Loucy (cell line): ENCODE measurements around the gene LASP1.
"Not testable (repeated sequence)": the region's sequence is repeated elsewhere in the genome, so short reads cannot be mapped to it uniquely, and the experiment has no call there.

ENCODE experiments used
- H2AFZ ChIP-seq: fragments of 200-600 bp; sonication (generic); 2 replicates; pipeline ENCODE4 v1.6.0; 2016; ENCODE audit warnings: antibody characterized with exemption, mild to moderate bottlenecking, low read length, moderate library complexity
- H3F3A ChIP-seq: fragments of 200-600 bp; 2 replicates; pipeline ENCODE4 v1.6.0; 2016; ENCODE audit warnings: antibody characterized with exemption, low read depth, mild to moderate bottlenecking
- H3K27me3 ChIP-seq: fragments of 200-600 bp; sonication (generic); 2 replicates; pipeline ENCODE4 v1.6.1; 2014; ENCODE audit warnings: low read length, mild to moderate bottlenecking; ENCODE audit not compliant: insufficient read depth, poor library complexity, severe bottlenecking
- H3K36me3 ChIP-seq: fragments of 200-600 bp; sonication (generic); 2 replicates; pipeline ENCODE4 v1.6.1; 2016; ENCODE audit warnings: low read length; ENCODE audit not compliant: insufficient read depth
- H3K4me1 ChIP-seq: fragments of 200-600 bp; sonication (generic); 2 replicates; pipeline ENCODE4 v1.5.1; 2014; ENCODE audit warnings: low read length, mild to moderate bottlenecking; ENCODE audit not compliant: insufficient read depth, poor library complexity, severe bottlenecking
- H3K4me2 ChIP-seq: fragments of 200-600 bp; sonication (generic); 2 replicates; pipeline ENCODE4 v1.6.0; 2014; ENCODE audit warnings: antibody characterized with exemption, low read length, low read depth, mild to moderate bottlenecking; ENCODE audit not compliant: poor library complexity, severe bottlenecking
- H3K4me3 ChIP-seq: fragments of 200-600 bp; sonication (generic); 2 replicates; pipeline ENCODE4 v1.5.1; 2014; ENCODE audit warnings: low read length, mild to moderate bottlenecking, mixed read lengths; ENCODE audit not compliant: poor library complexity, severe bottlenecking
- H3K79me2 ChIP-seq: fragments of 200-600 bp; sonication (generic); 2 replicates; pipeline ENCODE4 v1.6.1; 2014; ENCODE audit warnings: low read length; ENCODE audit not compliant: insufficient read depth
- H3K9ac ChIP-seq: fragments of 200-600 bp; sonication (generic); 2 replicates; pipeline ENCODE4 v1.6.0; 2014; ENCODE audit warnings: mild to moderate bottlenecking, low read depth, low read length, moderate library complexity; ENCODE audit not compliant: poor library complexity, severe bottlenecking
- H3K9me2 ChIP-seq: fragments of 200-600 bp; sonication (generic); replicated peaks from 2 replicates; pipeline ENCODE4 v1.6.1; 2016; ENCODE audit warnings: low read depth, low read length, mixed read lengths
- H3K9me3 ChIP-seq: fragments of 200-600 bp; sonication (generic); 2 replicates; pipeline ENCODE4 v1.6.1; 2014; ENCODE audit warnings: mild to moderate bottlenecking, antibody characterized with exemption, low read length, low read depth; ENCODE audit not compliant: insufficient read depth
- H4K20me1 ChIP-seq: fragments of 200-600 bp; sonication (generic); 2 replicates; pipeline ENCODE4 v1.6.0; 2014; ENCODE audit warnings: antibody characterized with exemption, low read length, mild to moderate bottlenecking; ENCODE audit not compliant: insufficient read depth, poor library complexity, severe bottlenecking
- EZH2phosphoT487 ChIP-seq: fragments of 200-600 bp; IDR thresholded peaks from 2 replicates; pipeline ENCODE4 v1.6.1; 2018; ENCODE audit warnings: antibody characterized with exemption, mild to moderate bottlenecking, moderate library complexity, borderline replicate concordance
- TF ChIP-seq, protein P1 (sequence below): fragments of 200-600 bp; sonication (generic); conservative IDR thresholded peaks from 2 replicates; pipeline ENCODE4 v1.5.1; 2014; ENCODE audit warnings: mild to moderate bottlenecking, antibody characterized with exemption, low read length

The LASP1 gene

DNA sequence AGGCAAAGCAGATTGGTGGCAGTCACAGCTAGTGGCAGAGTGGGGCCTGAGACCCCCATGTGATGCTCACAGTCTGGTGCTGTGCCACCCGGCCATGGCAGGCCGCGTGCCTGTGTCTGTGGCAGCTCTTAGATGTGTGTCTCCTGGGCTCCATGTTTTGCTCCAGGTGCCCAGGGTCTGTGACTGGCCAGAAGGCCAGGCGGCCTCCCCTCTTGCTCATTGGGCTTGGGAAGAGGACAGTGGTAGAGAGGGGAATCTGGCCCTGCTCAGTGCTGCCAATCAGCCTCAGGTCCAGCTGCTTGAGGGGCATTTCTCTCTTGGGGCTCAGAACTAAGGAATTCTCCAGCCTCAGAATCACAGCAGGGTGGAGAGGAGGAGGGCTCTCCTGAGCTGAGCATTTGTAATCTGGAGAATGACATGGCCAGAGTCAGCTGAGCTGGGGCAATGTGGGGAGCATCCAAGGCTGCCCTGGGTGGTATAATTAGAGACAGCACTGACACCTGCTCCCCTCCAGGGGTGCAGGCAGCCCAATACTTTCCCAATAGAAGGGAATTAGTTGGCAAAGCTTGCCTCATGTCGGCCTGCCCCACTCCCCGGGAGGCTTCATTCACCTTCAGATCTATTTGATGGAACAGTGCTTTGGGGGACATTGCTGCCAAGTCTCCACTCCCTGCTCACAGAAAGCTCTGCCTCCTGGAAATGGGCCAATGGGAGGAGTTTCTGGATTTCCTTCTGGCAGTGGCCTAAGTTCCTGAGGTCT is 52.9 kb downstream of the LASP1 start:
- H4K20me1 ChIP-seq, result no peaks in the 10 kb centered on the region
- peaks cover 35% of the 10 kb centered on the region; the same call in 1 of the 2 replicates for H3K36me3 ChIP-seq
- H3F3A ChIP-seq, result no peaks in the 10 kb centered on the region
- H3K9ac ChIP-seq, result no peak overlapping the region
- TF ChIP-seq, protein P1, sequence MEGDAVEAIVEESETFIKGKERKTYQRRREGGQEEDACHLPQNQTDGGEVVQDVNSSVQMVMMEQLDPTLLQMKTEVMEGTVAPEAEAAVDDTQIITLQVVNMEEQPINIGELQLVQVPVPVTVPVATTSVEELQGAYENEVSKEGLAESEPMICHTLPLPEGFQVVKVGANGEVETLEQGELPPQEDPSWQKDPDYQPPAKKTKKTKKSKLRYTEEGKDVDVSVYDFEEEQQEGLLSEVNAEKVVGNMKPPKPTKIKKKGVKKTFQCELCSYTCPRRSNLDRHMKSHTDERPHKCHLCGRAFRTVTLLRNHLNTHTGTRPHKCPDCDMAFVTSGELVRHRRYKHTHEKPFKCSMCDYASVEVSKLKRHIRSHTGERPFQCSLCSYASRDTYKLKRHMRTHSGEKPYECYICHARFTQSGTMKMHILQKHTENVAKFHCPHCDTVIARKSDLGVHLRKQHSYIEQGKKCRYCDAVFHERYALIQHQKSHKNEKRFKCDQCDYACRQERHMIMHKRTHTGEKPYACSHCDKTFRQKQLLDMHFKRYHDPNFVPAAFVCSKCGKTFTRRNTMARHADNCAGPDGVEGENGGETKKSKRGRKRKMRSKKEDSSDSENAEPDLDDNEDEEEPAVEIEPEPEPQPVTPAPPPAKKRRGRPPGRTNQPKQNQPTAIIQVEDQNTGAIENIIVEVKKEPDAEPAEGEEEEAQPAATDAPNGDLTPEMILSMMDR, result no peak
- TF ChIP-seq EZH2phosphoT487, result no peak
- H2AFZ ChIP-seq, result no peak overlapping the region
- H3K9me3 ChIP-seq, result no peaks in the 10 kb centered on the region
- no peak overlapping the region for H3K4me3 ChIP-seq
- no peaks in the 10 kb centered on the region for H3K27me3 ChIP-seq
- H3K4me1 ChIP-seq, result peaks cover 23% of the 10 kb centered on the region
- H3K79me2 ChIP-seq, result no peaks in the 10 kb centered on the region
- no peaks in the 10 kb centered on the region for H3K9me2 ChIP-seq
- no peak overlapping the region for H3K4me2 ChIP-seq

DNA sequence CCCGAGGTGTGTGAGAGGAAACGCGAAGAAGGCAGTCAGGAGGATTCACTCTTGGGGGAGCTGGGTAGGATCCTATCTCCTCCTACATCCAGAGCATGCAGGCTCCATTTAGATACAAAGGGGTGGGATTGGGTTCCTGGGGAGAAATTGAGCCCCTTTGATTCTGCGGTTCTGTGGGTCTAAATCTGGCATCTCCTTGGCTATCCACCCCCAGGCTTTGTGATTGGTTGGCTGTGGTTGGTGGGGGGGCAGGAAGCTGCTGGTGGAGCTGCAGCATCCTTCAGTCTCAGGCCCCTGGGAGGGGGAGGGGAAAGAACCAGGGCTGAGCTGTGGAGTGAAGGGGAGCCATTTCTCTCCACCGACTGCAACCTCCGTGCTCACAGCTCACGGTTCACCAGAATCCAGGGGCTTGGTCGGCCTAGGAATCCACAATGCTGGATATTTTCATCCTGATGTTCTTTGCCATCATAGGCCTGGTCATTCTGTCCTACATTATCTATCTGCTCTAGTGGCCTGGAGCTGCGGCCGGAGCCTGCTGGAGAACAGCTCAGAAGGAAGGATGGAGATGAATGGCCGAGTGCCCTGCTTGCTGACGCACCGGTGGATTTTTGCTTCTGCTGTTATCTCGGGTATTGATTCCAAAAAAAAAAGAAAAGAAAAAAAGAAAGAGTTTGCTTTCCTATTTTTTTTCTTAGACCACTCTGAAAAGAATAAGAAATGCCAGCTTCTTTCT is 55.6 kb downstream of the LASP1 start, which contains the start of gene LASP1NB:
LASP1NB (plus strand) TSS at position 352 of the 733 bp plus-strand sequence.
- peak within 1 kb of the TSS; percentile 69 for H3K9ac ChIP-seq
- no peaks in the 10 kb centered on the region for H3K27me3 ChIP-seq
- TF ChIP-seq, protein P1, result no peak
- TF ChIP-seq EZH2phosphoT487, result no peak
- H3K79me2 ChIP-seq, result no peaks in the 10 kb centered on the region
- peaks cover 23% of the 10 kb centered on the region for H3K4me1 ChIP-seq
- H3K4me3 ChIP-seq, result peak within 1 kb of the TSS; percentile 71
- H3K9me3 ChIP-seq, result no peaks in the 10 kb centered on the region
- H3K9me2 ChIP-seq, result no peaks in the 10 kb centered on the region
- H3F3A ChIP-seq, result no peaks in the 10 kb centered on the region
- peak within 1 kb of the TSS; percentile 74 for H3K4me2 ChIP-seq
- H2AFZ ChIP-seq, result peak within 1 kb of the TSS; percentile 67
- H4K20me1 ChIP-seq, result no peaks in the 10 kb centered on the region
- peaks cover 9% of the 10 kb centered on the region; the same call in 1 of the 2 replicates for H3K36me3 ChIP-seq

DNA sequence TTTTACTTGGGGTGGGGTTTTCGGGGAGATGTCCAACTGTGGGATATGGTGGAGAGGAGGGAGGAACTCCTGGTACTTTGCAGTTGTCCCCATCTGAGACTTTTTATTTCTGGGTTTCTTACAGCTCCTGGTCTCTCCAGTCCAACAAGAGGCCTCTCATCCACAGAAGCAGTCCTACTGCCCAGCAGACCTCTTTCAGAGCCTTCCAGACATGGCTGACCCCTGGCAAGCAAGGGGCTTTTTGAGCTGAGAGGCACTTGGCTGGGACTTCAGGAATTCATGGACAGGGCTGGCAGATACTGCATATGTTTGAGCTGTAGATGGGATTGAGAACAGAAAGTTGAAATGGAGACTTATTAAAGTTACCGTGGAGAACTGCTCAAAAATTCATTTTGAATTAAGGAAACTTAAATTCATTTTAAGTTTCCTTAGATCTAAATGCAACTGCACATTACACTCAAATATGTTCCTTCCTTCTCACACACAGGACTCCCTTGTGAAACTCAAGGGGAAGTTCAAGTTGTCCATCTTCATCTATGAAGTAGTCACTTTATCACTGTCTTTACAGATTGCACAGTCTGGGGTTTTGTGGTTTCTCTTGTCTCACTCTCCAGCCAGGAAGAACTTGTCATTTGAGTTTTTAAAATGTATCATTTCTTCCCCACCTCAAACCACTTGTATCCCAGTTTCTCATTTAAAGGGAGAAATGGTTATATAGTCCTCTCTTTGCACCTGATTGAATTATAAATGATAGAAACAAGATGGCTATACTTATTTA is 56.6 kb downstream of the LASP1 start:
- Histone ChIP-seq H3F3A (no peaks in the 10 kb centered on the region), H3K79me2 (no peaks in the 10 kb centered on the region), H3K4me2 (peak overlapping the region; percentile 74), H3K4me3 (peak overlapping the region; percentile 71), H3K9ac (peak overlapping the region; percentile 69), H3K4me1 (peaks cover 23% of the 10 kb centered on the region), H2AFZ (no peak overlapping the region), H3K36me3 (no peaks in the 10 kb centered on the region; the same call in 1 of the 2 replicates), H3K9me3 (no peaks in the 10 kb centered on the region), H3K9me2 (no peaks in the 10 kb centered on the region), H4K20me1 (no peaks in the 10 kb centered on the region), H3K27me3 (no peaks in the 10 kb centered on the region)
- no peak for TF ChIP-seq EZH2phosphoT487
- TF ChIP-seq, protein P1, result no peak

DNA sequence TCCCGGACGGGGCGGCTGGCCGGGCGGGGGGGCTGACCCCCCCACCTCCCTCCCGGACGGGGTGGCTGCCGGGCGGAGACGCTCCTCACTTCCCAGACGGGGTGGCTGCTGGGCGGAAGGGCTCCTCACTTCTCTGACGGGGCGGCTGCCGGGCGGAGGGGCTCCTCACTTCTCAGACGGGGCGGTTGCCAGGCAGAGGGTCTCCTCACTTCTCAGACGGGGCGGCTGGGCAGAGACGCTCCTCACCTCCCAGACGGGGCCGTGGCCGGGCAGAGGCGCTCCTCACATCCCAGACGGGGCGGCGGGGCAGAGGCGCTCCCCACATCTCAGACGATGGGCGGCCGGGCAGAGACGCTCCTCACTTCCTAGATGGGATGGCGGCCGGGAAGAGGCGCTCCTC is 60.9 kb downstream of the LASP1 start:
- not testable (repeated sequence) for H3K9me3 ChIP-seq, H2AFZ ChIP-seq, H3K9me2 ChIP-seq, H3K4me2 ChIP-seq, H3K27me3 ChIP-seq, H3F3A ChIP-seq, H3K9ac ChIP-seq, H4K20me1 ChIP-seq, H3K79me2 ChIP-seq, H3K4me3 ChIP-seq, H3K36me3 ChIP-seq
- H3K4me1 ChIP-seq, result peaks cover 13% of the 10 kb centered on the region
